Natural killer cell treated with Interleukin-12 subunit alpha and Interleukin-12 subunit beta and Interleukin-15 and Interleukin-18, amount 100 ng/mL, for 72 hours (primary cell): ENCODE results near the gene PCDHGA6. TPM values are rescaled to one million over a fixed set of nuclear protein-coding genes. Genes with fewer than 3 reads are reported as not detected.

Source experiments
- ATAC-seq, 2 donors: fragments of 150-1000 bp; cut with Tn5 transposase in 1 of 2; sonication (Bioruptor Pico), chemical (Tn5 transposase) in 1 of 2; 2 replicates each; pipeline ENCODE4 v1.10.0; 2021
- DNase-seq: peaks from one replicate; pipeline ENCODE4 v3.0.0; 2022; ENCODE audit warnings: low spot score
- H3K27ac Mint-ChIP-seq, 2 donors: 1 replicate in 1 of 2; 2 replicates in 1 of 2; pipeline ENCODE4 v1.8.0; 2022; ENCODE audit warnings: mixed read lengths in 2 of 2, mild to moderate bottlenecking in 1 of 2, moderate library complexity in 1 of 2
- H3K27me3 Mint-ChIP-seq, 2 donors: 1 replicate in 1 of 2; 2 replicates in 1 of 2; pipeline ENCODE4 v1.8.0; 2022; ENCODE audit warnings: mixed read lengths in 2 of 2
- H3K36me3 Mint-ChIP-seq: one replicate; pipeline ENCODE4 v1.8.0; 2022; ENCODE audit warnings: mixed read lengths
- H3K4me1 Mint-ChIP-seq, 2 donors: 1 replicate in 1 of 2; 2 replicates in 1 of 2; pipeline ENCODE4 v1.8.0; 2022; ENCODE audit warnings: low read depth in 2 of 2, mixed read lengths in 2 of 2, mild to moderate bottlenecking in 1 of 2
- H3K4me3 Mint-ChIP-seq: one replicate; pipeline ENCODE4 v1.8.0; 2022; ENCODE audit warnings: mixed read lengths
- H3K9me3 Mint-ChIP-seq: 2 replicates; pipeline ENCODE4 v1.8.0; 2022; ENCODE audit warnings: mixed read lengths
- total RNA-seq, 2 donors: library from RNA; stranded (reverse); gene quantifications; one replicate each; pipeline ENCODE4 v1.2.3, GENCODE V29; 2022

The PCDHGA6 gene
- total RNA-seq, 2 donors from 2014 or later: 0.40 to 0.73 TPM

- no peaks in the 10 kb centered on the region for H3K4me1 Mint-ChIP-seq
- H3K27me3 Mint-ChIP-seq: peaks cover 39 to 70% of the 10 kb centered on the region in 2 donors
- H3K4me3 Mint-ChIP-seq: peak within 1 kb of the TSS; percentile 25
- DNase-seq (no peak), ATAC-seq (no peak)
- H3K27ac Mint-ChIP-seq: no peak within 1 kb of the TSS
- peaks cover 27% of the 10 kb centered on the region for H3K36me3 Mint-ChIP-seq
- H3K9me3 Mint-ChIP-seq: peaks cover 12% of the 10 kb centered on the region
Observed at GRCh38 chr5:141349917-141350619, 23.6 kb upstream of the PCDHGA6 start, which contains the start of gene PCDHGB1. Gene PCDHGB1 (plus strand): TSS chr5:141350099. CDS start chr5:141350261, 162 bp downstream.

- Mint-ChIP-seq H3K27me3 (peaks cover 43 to 70% of the 10 kb centered on the region in 2 donors), H3K4me1 (no peaks in the 10 kb centered on the region), H3K36me3 (peaks cover 25% of the 10 kb centered on the region), H3K27ac (no peak overlapping the region), H3K4me3 (no peak overlapping the region), H3K9me3 (peaks cover 7% of the 10 kb centered on the region)
- ATAC-seq (no peak), DNase-seq (no peak)
Observed at GRCh38 chr5:141351591-141351990, 22.1 kb upstream of the PCDHGA6 start.

- Mint-ChIP-seq H3K27ac (no peak within 1 kb of the TSS), H3K36me3 (peaks cover 27% of the 10 kb centered on the region), H3K4me3 (no peak within 1 kb of the TSS), H3K4me1 (peaks cover 3 to 4% of the 10 kb centered on the region in 2 donors), H3K9me3 (peaks cover 10% of the 10 kb centered on the region), H3K27me3 (peaks cover 40 to 61% of the 10 kb centered on the region in 2 donors)
- ATAC-seq (no peak), DNase-seq (no peak)
Observed at GRCh38 chr5:141354900-141355469, 18.7 kb upstream of the PCDHGA6 start, which contains the start of gene PCDHGA4. Gene PCDHGA4 (plus strand): TSS chr5:141355021. CDS start chr5:141355108, 87 bp downstream.

- H3K27me3 Mint-ChIP-seq: peaks cover 40 to 61% of the 10 kb centered on the region in 2 donors
Observed at GRCh38 chr5:141355641-141356040, 18.1 kb upstream of the PCDHGA6 start.

GRCh38 chr5:141356133-141356532 is 17.6 kb upstream of the PCDHGA6 start:
- no peak for ATAC-seq
- no peak for DNase-seq
- H3K9me3 Mint-ChIP-seq: peaks cover 12% of the 10 kb centered on the region
- peaks cover 3 to 5% of the 10 kb centered on the region in 2 donors for H3K4me1 Mint-ChIP-seq
- peaks cover 41 to 66% of the 10 kb centered on the region in 2 donors for H3K27me3 Mint-ChIP-seq
- H3K36me3 Mint-ChIP-seq: peaks cover 31% of the 10 kb centered on the region
- no peak overlapping the region for H3K27ac Mint-ChIP-seq
- H3K4me3 Mint-ChIP-seq: no peak overlapping the region

More at GRCh38 chr5:141355641-141356040, 18.1 kb upstream of the PCDHGA6 start:
- DNase-seq (no peak), ATAC-seq (no peak)
- Mint-ChIP-seq H3K4me1 (peaks cover 3 to 5% of the 10 kb centered on the region in 2 donors), H3K9me3 (peaks cover 8% of the 10 kb centered on the region), H3K36me3 (peaks cover 26% of the 10 kb centered on the region), H3K27ac (no peak overlapping the region), H3K4me3 (no peak overlapping the region)

GRCh38 chr5:141356950-141357349 is 16.7 kb upstream of the PCDHGA6 start:
- H3K4me1 Mint-ChIP-seq: peaks cover 3 to 5% of the 10 kb centered on the region in 2 donors
- peaks cover 44 to 72% of the 10 kb centered on the region in 2 donors for H3K27me3 Mint-ChIP-seq
- H3K9me3 Mint-ChIP-seq: peaks cover 12% of the 10 kb centered on the region
- ATAC-seq (peak in 1 of 2 donors; percentile 38), DNase-seq (no peak)
- no peak overlapping the region for H3K27ac Mint-ChIP-seq
- H3K36me3 Mint-ChIP-seq: peaks cover 33% of the 10 kb centered on the region
- no peak overlapping the region for H3K4me3 Mint-ChIP-seq

- Mint-ChIP-seq H3K27me3 (peaks cover 54 to 72% of the 10 kb centered on the region in 2 donors), H3K4me3 (peak within 1 kb of the TSS; percentile 74), H3K27ac (no peak within 1 kb of the TSS), H3K9me3 (peaks cover 15% of the 10 kb centered on the region), H3K36me3 (peaks cover 34% of the 10 kb centered on the region), H3K4me1 (peaks cover 3 to 5% of the 10 kb centered on the region in 2 donors)
- peak in 1 of 2 donors; percentile 41 for ATAC-seq
- DNase-seq: no peak
Observed at GRCh38 chr5:141359790-141360426, 13.8 kb upstream of the PCDHGA6 start, which contains the start of gene PCDHGB2. Gene PCDHGB2 (plus strand): TSS chr5:141359994. CDS start chr5:141360136, 142 bp downstream.

- peaks cover 55 to 76% of the 10 kb centered on the region in 2 donors for H3K27me3 Mint-ChIP-seq
- peaks cover 15% of the 10 kb centered on the region for H3K9me3 Mint-ChIP-seq
- peaks cover 3 to 5% of the 10 kb centered on the region in 2 donors for H3K4me1 Mint-ChIP-seq
- H3K36me3 Mint-ChIP-seq: peaks cover 41% of the 10 kb centered on the region
- ATAC-seq (no peak), DNase-seq (no peak)
- H3K27ac Mint-ChIP-seq: no peak overlapping the region
- no peak overlapping the region for H3K4me3 Mint-ChIP-seq
Observed at GRCh38 chr5:141360685-141361084, 13.0 kb upstream of the PCDHGA6 start.

GRCh38 chr5:141362719-141363118 is 11.0 kb upstream of the PCDHGA6 start:
- peaks cover 15% of the 10 kb centered on the region for H3K9me3 Mint-ChIP-seq
- no peak overlapping the region for H3K4me3 Mint-ChIP-seq
- peaks cover 53 to 74% of the 10 kb centered on the region in 2 donors for H3K27me3 Mint-ChIP-seq
- H3K4me1 Mint-ChIP-seq: peaks cover 3 to 5% of the 10 kb centered on the region in 2 donors
- H3K36me3 Mint-ChIP-seq: peaks cover 38% of the 10 kb centered on the region
- DNase-seq: no peak
- ATAC-seq: no peak
- no peak overlapping the region for H3K27ac Mint-ChIP-seq

- Mint-ChIP-seq H3K4me1 (peaks cover 3 to 5% of the 10 kb centered on the region in 2 donors), H3K36me3 (peaks cover 34% of the 10 kb centered on the region), H3K9me3 (peaks cover 10% of the 10 kb centered on the region), H3K4me3 (no peak within 1 kb of the TSS), H3K27ac (peak within 1 kb of the TSS in 1 of 2 donors; percentile 47), H3K27me3 (peaks cover 55 to 75% of the 10 kb centered on the region in 2 donors)
- DNase-seq: no peak
- ATAC-seq: no peak
Observed at GRCh38 chr5:141363952-141364660, 9.6 kb upstream of the PCDHGA6 start, which contains the start of gene PCDHGA5. Gene PCDHGA5 (plus strand): TSS chr5:141364162. CDS start chr5:141364331, 169 bp downstream.

- Mint-ChIP-seq H3K36me3 (peaks cover 24% of the 10 kb centered on the region), H3K27ac (no peak overlapping the region), H3K4me1 (peaks cover 3 to 4% of the 10 kb centered on the region in 2 donors), H3K9me3 (peaks cover 6% of the 10 kb centered on the region), H3K27me3 (peaks cover 57 to 78% of the 10 kb centered on the region in 2 donors), H3K4me3 (no peak overlapping the region)
- no peak for DNase-seq
- no peak for ATAC-seq
Observed at GRCh38 chr5:141366016-141366896, 7.4 kb upstream of the PCDHGA6 start.
